ENCODE results near the gene ZDHHC14.

- no peak for TF ChIP-seq CTCF (IDR thresholded peaks at IDR 0.05; ENCODE audit: insufficient read depth, low read length)
- TF ChIP-seq REST (IDR thresholded peaks at IDR 0.05; ENCODE audit: insufficient replicate concordance, low read depth) = no peak
- no peak for TF ChIP-seq POLR2AphosphoS5 (IDR thresholded peaks at IDR 0.05; ENCODE audit: low read depth)
- TF ChIP-seq GABPA (IDR thresholded peaks at IDR 0.05; ENCODE audit: low read depth) = no peak
- no peak for TF ChIP-seq SPI1 (IDR thresholded peaks at IDR 0.05; ENCODE audit: borderline replicate concordance, low read depth)
Measured at GRCh38 chr6:157420497-157420896, 39.5 kb downstream of the ZDHHC14 start.
